Upper lobe of left lung (tissue), 4 donors: ENCODE measurements around the gene KIAA1958.

Experiments
- EP300 ChIP-seq, 4 donors: sonication (generic); formaldehyde crosslinking; IDR thresholded peaks; one replicate each; pipeline ENCODE4 v1.5.1; 2017; ENCODE audit warnings: antibody characterized with exemption in 4 of 4, control low read depth in 2 of 4
- POLR2A ChIP-seq, 4 donors: fragments of 450-650 bp; IDR thresholded peaks; one replicate each; pipeline ENCODE4 v1.5.1; 2016 to 2017; ENCODE audit warnings: antibody characterized with exemption in 4 of 4, mild to moderate bottlenecking in 2 of 4
- POLR2AphosphoS5 ChIP-seq, 2 donors: sonication (generic); formaldehyde crosslinking; IDR thresholded peaks; one replicate each; pipeline ENCODE4 v1.5.1; 2017; ENCODE audit warnings: antibody characterized with exemption in 2 of 2
- TF ChIP-seq, protein P1 (sequence below), 6 experiments: fragments of 450-650 bp in 4 of 6; fragments of 200-600 bp in 2 of 6; sonication (generic) in 2 of 6; IDR thresholded peaks; one replicate each; pipeline ENCODE4 v1.5.1; 2016 to 2019; ENCODE audit warnings: antibody characterized with exemption in 6 of 6

DNA sequence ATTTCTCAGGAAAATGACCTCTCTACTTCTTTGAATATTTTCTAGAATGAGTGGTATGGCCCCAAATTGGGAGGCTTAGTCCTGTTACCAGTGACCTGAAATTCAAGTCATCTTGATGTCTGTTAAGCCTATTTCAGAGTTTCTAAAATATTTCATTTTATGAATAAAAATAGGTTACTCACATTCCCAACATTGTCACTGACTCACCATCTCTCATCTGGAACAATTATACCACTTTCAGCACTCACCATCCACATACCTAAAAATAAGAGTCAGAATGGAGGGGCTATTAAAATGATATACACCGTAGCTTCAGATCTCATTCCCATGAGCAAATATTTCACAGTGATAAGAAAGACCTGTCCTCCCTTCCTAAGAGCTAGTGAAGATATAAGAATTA, 71.8 kb downstream of the KIAA1958 start:
- TF ChIP-seq, protein P1, sequence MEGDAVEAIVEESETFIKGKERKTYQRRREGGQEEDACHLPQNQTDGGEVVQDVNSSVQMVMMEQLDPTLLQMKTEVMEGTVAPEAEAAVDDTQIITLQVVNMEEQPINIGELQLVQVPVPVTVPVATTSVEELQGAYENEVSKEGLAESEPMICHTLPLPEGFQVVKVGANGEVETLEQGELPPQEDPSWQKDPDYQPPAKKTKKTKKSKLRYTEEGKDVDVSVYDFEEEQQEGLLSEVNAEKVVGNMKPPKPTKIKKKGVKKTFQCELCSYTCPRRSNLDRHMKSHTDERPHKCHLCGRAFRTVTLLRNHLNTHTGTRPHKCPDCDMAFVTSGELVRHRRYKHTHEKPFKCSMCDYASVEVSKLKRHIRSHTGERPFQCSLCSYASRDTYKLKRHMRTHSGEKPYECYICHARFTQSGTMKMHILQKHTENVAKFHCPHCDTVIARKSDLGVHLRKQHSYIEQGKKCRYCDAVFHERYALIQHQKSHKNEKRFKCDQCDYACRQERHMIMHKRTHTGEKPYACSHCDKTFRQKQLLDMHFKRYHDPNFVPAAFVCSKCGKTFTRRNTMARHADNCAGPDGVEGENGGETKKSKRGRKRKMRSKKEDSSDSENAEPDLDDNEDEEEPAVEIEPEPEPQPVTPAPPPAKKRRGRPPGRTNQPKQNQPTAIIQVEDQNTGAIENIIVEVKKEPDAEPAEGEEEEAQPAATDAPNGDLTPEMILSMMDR (IDR thresholded peaks at IDR 0.05) = no peak
- TF ChIP-seq POLR2A (IDR thresholded peaks at IDR 0.05) = no peak
- TF ChIP-seq EP300 (IDR thresholded peaks at IDR 0.05) = no peak
- TF ChIP-seq POLR2AphosphoS5 (IDR thresholded peaks at IDR 0.05) = no peak
